Keratinocyte (primary cell): ENCODE data around the gene LTB. TPM values are rescaled to one million over a fixed set of nuclear protein-coding genes. Genes with fewer than 3 reads are reported as not detected.

ENCODE experiments used
- DNase-seq: peaks from one replicate; pipeline ENCODE4 v3.0.0-alpha.2; 2011; ENCODE audit warnings: low read depth, missing footprints, low spot score
- FAIRE-seq: peaks from 2 replicates; lab custom pipeline; 2011; peaks lifted over from hg19 to GRCh38; lab: Jason Lieb, UNC
- H2AFZ ChIP-seq: 2 replicates; pipeline ENCODE4 v1.6.0; 2012; ENCODE audit warnings: low read length, control low read depth, inconsistent platforms; ENCODE audit not compliant: control insufficient read depth
- H3K27ac ChIP-seq: 2 replicates; pipeline ENCODE4 v1.5.1; 2011; ENCODE audit warnings: low read length; ENCODE audit not compliant: control insufficient read depth, insufficient read depth
- H3K27me3 ChIP-seq: 3 replicates; pipeline ENCODE4 v1.6.0; 2011; ENCODE audit warnings: low read length; ENCODE audit not compliant: control insufficient read depth, insufficient read depth; ENCODE audit errors: extremely low read depth
- H3K36me3 ChIP-seq, 2 experiments: 2 replicates in 1 of 2; 3 replicates in 1 of 2; pipeline ENCODE4 v1.5.1; 2011; ENCODE audit warnings: low read length in 2 of 2, mild to moderate bottlenecking in 1 of 2; ENCODE audit not compliant: control insufficient read depth in 2 of 2, insufficient read depth in 2 of 2; ENCODE audit errors: extremely low read depth in 1 of 2
- H3K4me1 ChIP-seq: 3 replicates; pipeline ENCODE4 v1.5.1; 2011; ENCODE audit warnings: low read length; ENCODE audit not compliant: control insufficient read depth, insufficient read depth; ENCODE audit errors: extremely low read depth
- H3K4me2 ChIP-seq: 3 replicates; pipeline ENCODE4 v1.6.0; 2011; ENCODE audit warnings: low read depth, low read length; ENCODE audit not compliant: control insufficient read depth, insufficient read depth; ENCODE audit errors: extremely low read depth
- H3K4me3 ChIP-seq, 3 experiments: fragments of 200-600 bp in 1 of 3; sonication (generic) in 1 of 3; 2 replicates in 2 of 3; 3 replicates in 1 of 3; pipeline ENCODE4 v1.5.1; 2011 to 2016; ENCODE audit warnings: low read length in 3 of 3, mild to moderate bottlenecking in 3 of 3, control low read depth in 2 of 3, inconsistent platforms in 1 of 3, low read depth in 1 of 3, mixed read lengths in 1 of 3, mixed run types in 1 of 3, moderate library complexity in 1 of 3; ENCODE audit not compliant: control insufficient read depth in 2 of 3, insufficient read depth in 2 of 3; ENCODE audit errors: extremely low read depth in 1 of 3
- H3K79me2 ChIP-seq: 2 replicates; pipeline ENCODE4 v1.6.0; 2012; ENCODE audit warnings: low read length; ENCODE audit not compliant: control insufficient read depth, insufficient read depth
- H3K9ac ChIP-seq: 3 replicates; pipeline ENCODE4 v1.6.0; 2011; ENCODE audit warnings: low read length; ENCODE audit not compliant: control insufficient read depth, insufficient read depth; ENCODE audit errors: extremely low read depth
- H3K9me1 ChIP-seq: 3 replicates; pipeline ENCODE4 v1.6.0; 2011; ENCODE audit warnings: low read length; ENCODE audit not compliant: control insufficient read depth, insufficient read depth; ENCODE audit errors: extremely low read depth
- H3K9me3 ChIP-seq: 2 replicates; pipeline ENCODE4 v1.5.1; 2012; ENCODE audit warnings: low read depth, low read length; ENCODE audit not compliant: control insufficient read depth
- H4K20me1 ChIP-seq: 3 replicates; pipeline ENCODE4 v1.6.0; 2011; ENCODE audit warnings: low read length; ENCODE audit not compliant: control insufficient read depth, insufficient read depth; ENCODE audit errors: extremely low read depth
- EZH2 ChIP-seq: IDR thresholded peaks from one replicate; pipeline ENCODE4 v1.6.1; 2012; ENCODE audit warnings: inconsistent platforms, mild to moderate bottlenecking, low read length, moderate library complexity
- dilution Hi-C: fragments of 300-500 bp; cut with MboI; formaldehyde crosslinking; loops from one replicate; pipeline ENCODE4 v1.7.0; 2020; ENCODE audit warnings: low sequenced_read_pairs; ENCODE audit not compliant: extremely low pct_ligation_motif_present
- polyA plus RNA-seq, 5 experiments: library from polyadenylated mRNA; depleted of rRNA in 3 of 5; stranded (reverse) in 3 of 5; stranded (forward) in 1 of 5; unstranded in 1 of 5; fragments of >200 nt; gene quantifications; 1 replicate in 1 of 5; 2 replicates in 3 of 5; 3 replicates in 1 of 5; pipeline versions ENCODE4 v1.2.1 to v1.2.3, GENCODE V29; 2011 to 2012; ENCODE audit warnings: missing spikeins in 2 of 5, low read depth in 1 of 5, low replicate concordance in 1 of 5
- TF ChIP-seq, protein P1 (sequence below), 3 experiments: IDR thresholded peaks in 1 of 3; conservative IDR thresholded peaks in 1 of 3; optimal IDR thresholded peaks in 1 of 3; 2 replicates in 2 of 3; 3 replicates in 1 of 3; pipeline versions ENCODE3 to v1.5.1; 2011; ENCODE audit warnings: low read length in 3 of 3, mild to moderate bottlenecking in 3 of 3, moderate library complexity in 2 of 3, control low read depth in 1 of 3, inconsistent platforms in 1 of 3; ENCODE audit not compliant: insufficient read depth in 2 of 3; ENCODE audit errors: extremely low read depth in 1 of 3

Gene LTB
- polyA plus RNA-seq, 1 donor (not counting 4 experiments of a cell fraction or from before 2014, with no cell fraction given), result not detected

DNA sequence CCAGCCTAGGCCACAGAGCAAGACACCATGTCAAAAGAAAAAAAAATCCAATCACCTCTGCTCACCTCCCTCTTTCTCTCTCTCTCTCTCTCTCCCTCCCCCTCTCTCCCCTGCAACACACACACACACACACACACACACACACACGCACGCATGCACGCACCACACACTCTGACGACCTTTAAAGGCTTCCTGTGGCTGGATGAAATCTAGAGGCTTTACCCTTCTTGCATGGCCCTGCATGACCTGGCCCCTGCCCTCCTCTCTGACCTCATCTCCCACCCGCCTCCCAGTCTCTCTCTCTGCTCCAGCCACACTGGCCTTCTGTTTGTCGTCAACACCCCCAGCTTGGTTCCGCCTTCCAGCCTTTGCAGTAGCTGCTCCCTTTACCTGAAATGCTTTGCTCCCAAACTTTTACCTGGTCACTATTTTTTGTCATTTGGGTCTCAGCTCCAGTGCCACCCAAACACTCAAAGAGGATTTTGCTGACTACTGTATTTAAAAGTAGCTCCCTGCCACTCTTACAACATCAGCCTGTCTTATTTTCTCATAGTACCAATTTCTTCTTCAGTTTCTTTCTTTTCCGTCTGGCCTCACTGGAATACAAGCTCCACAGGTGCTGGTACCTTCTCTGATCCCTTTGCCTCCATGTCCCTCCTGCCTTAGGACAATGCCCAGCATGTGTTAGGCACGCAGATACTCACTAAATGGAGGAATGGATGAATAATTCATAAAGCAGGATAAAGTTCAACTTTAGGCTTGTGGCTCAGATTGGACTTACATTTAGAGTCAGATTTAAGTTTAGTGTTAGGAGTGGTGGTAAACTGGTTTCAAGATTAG lies 14.5 kb downstream of the LTB start:
- no peaks in the 10 kb centered on the region for H3K79me2 ChIP-seq
- TF ChIP-seq EZH2, result no peak
- TF ChIP-seq, protein P1, sequence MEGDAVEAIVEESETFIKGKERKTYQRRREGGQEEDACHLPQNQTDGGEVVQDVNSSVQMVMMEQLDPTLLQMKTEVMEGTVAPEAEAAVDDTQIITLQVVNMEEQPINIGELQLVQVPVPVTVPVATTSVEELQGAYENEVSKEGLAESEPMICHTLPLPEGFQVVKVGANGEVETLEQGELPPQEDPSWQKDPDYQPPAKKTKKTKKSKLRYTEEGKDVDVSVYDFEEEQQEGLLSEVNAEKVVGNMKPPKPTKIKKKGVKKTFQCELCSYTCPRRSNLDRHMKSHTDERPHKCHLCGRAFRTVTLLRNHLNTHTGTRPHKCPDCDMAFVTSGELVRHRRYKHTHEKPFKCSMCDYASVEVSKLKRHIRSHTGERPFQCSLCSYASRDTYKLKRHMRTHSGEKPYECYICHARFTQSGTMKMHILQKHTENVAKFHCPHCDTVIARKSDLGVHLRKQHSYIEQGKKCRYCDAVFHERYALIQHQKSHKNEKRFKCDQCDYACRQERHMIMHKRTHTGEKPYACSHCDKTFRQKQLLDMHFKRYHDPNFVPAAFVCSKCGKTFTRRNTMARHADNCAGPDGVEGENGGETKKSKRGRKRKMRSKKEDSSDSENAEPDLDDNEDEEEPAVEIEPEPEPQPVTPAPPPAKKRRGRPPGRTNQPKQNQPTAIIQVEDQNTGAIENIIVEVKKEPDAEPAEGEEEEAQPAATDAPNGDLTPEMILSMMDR (optimal IDR thresholded peaks at IDR 0.05 in 1 of 3, IDR thresholded peaks at IDR 0.05 in 1 of 3, conservative IDR thresholded peaks at IDR 0.05 in 1 of 3; ENCODE audit: extremely low read depth in 1 of 3, insufficient read depth in 2 of 3, low read length in 3 of 3), result no peak
- no peaks in the 10 kb centered on the region for H3K9me1 ChIP-seq
- no peaks in the 10 kb centered on the region for H3K27me3 ChIP-seq
- no peak overlapping the region for H2AFZ ChIP-seq
- no peak overlapping the region for H3K4me3 ChIP-seq
- H4K20me1 ChIP-seq, result no peaks in the 10 kb centered on the region
- FAIRE-seq, result no peak
- H3K9ac ChIP-seq, result no peak overlapping the region
- no peaks in the 10 kb centered on the region for H3K9me3 ChIP-seq
- no peak overlapping the region for H3K4me2 ChIP-seq
- H3K36me3 ChIP-seq, result no peaks in the 10 kb centered on the region
- no peaks in the 10 kb centered on the region for H3K4me1 ChIP-seq
- H3K27ac ChIP-seq, result no peak overlapping the region
- dilution Hi-C loops, result no loop called here
- DNase-seq, result no peak

DNA sequence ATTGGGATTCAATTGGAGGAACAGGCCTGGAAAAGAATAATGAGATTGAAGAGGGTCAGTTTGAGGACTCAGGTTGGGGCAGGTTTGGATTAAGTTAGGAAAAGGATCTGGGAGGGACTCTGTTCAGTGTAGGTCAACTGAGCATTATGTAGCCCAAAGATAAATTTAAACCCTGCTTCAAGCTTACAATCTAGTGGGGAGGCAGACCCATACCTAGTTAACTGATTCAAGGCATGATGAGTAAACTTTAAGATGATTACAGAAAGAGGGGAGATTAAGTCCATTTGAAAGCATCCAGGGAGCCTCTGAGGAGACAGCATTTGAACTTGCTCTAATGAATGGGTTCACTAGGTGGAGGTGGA lies 21.5 kb downstream of the LTB start:
- no peaks in the 10 kb centered on the region for H3K9me1 ChIP-seq
- no peak for FAIRE-seq
- H3K9me3 ChIP-seq, result no peaks in the 10 kb centered on the region
- peak overlapping the region; percentile 36 for H3K4me2 ChIP-seq
- no peak overlapping the region for H3K4me3 ChIP-seq
- H3K4me1 ChIP-seq, result peaks cover 12% of the 10 kb centered on the region
- no peaks in the 10 kb centered on the region for H4K20me1 ChIP-seq
- no peak for DNase-seq
- H3K79me2 ChIP-seq, result no peaks in the 10 kb centered on the region
- H3K27ac ChIP-seq, result no peak overlapping the region
- TF ChIP-seq, protein P1 (optimal IDR thresholded peaks at IDR 0.05 in 1 of 3, IDR thresholded peaks at IDR 0.05 in 1 of 3, conservative IDR thresholded peaks at IDR 0.05 in 1 of 3; ENCODE audit: extremely low read depth in 1 of 3, insufficient read depth in 2 of 3, low read length in 3 of 3), result no peak
- no peak for TF ChIP-seq EZH2
- dilution Hi-C loops, result no loop called here
- no peak overlapping the region for H2AFZ ChIP-seq
- H3K9ac ChIP-seq, result no peak overlapping the region
- peaks cover 10 to 17% of the 10 kb centered on the region in 2 experiments for H3K36me3 ChIP-seq
- H3K27me3 ChIP-seq, result no peaks in the 10 kb centered on the region
